Sigmoid colon (tissue), 7 donors: Measurements from ENCODE around the gene SELE. TPM values are rescaled to one million over a fixed set of nuclear protein-coding genes. Genes with fewer than 3 reads are reported as not detected.
"Not testable (repeated sequence)": the region's sequence is repeated elsewhere in the genome, so short reads cannot be mapped to it uniquely, and the experiment has no call there.

Experiments used
- DNase-seq: peaks from one replicate; pipeline ENCODE4 v3.0.0-alpha.2; 2019
- H3K27ac ChIP-seq, 4 donors: fragments of 200-600 bp; sonication (generic); one replicate each; pipeline ENCODE4 v1.5.1; 2016 to 2019; ENCODE audit warnings: mild to moderate bottlenecking in 1 of 4
- H3K27me3 ChIP-seq, 3 donors: fragments of 200-600 bp; sonication (generic); one replicate each; pipeline ENCODE4 v1.5.1; 2019; ENCODE audit warnings: mild to moderate bottlenecking in 1 of 3
- H3K36me3 ChIP-seq, 4 donors: fragments of 200-600 bp; sonication (generic); one replicate each; pipeline ENCODE4 v1.5.1; 2016 to 2019
- H3K4me1 ChIP-seq, 4 donors: fragments of 200-600 bp; sonication (generic); one replicate each; pipeline ENCODE4 v1.5.1; 2017 to 2019
- H3K4me3 ChIP-seq, 4 donors: fragments of 200-600 bp; sonication (generic); one replicate each; pipeline ENCODE4 v1.5.1; 2017 to 2019; ENCODE audit warnings: mild to moderate bottlenecking in 2 of 4, moderate library complexity in 1 of 4
- H3K9me3 ChIP-seq, 4 donors: fragments of 200-600 bp in 3 of 4; sonication (generic) in 3 of 4; one replicate each; pipeline versions ENCODE4 v1.5.1 to v1.6.1; 2013 to 2019
- CTCF ChIP-seq, 4 experiments: fragments of 450-650 bp in 3 of 4; fragments of 200-600 bp in 1 of 4; IDR thresholded peaks; one replicate each; pipeline ENCODE4 v1.5.1; 2016 to 2019; ENCODE audit warnings: antibody characterized with exemption in 4 of 4, mild to moderate bottlenecking in 3 of 4, moderate library complexity in 2 of 4
- EP300 ChIP-seq, 4 donors: sonication (generic); formaldehyde crosslinking; IDR thresholded peaks; one replicate each; pipeline ENCODE4 v1.6.1; 2017; ENCODE audit warnings: antibody characterized with exemption in 4 of 4
- POLR2A ChIP-seq, 2 donors: fragments of 450-650 bp; IDR thresholded peaks; one replicate each; pipeline ENCODE4 v1.6.1; 2016; ENCODE audit warnings: antibody characterized with exemption in 2 of 2, mild to moderate bottlenecking in 2 of 2, moderate library complexity in 2 of 2
- POLR2AphosphoS5 ChIP-seq, 4 donors: sonication (generic); formaldehyde crosslinking; IDR thresholded peaks; one replicate each; pipeline ENCODE4 v1.6.1; 2017; ENCODE audit warnings: antibody characterized with exemption in 4 of 4
- WGBS, 2 donors: extraction: QIAGEN DNeasy Blood & Tissue Kit; methylation state at CpG; one replicate each; pipeline ENCODE4 v1.1.7; 2013; 5-methylcytosine and 5-hydroxymethylcytosine counted together
- intact Hi-C: fragments of 100-400 bp; cut with DNase I; formaldehyde crosslinking; loops from one replicate; pipeline ENCODE4 v1.15.1; 2023
- polyA plus RNA-seq, 3 donors: library from polyadenylated mRNA; stranded (reverse); fragments of 200-250 nt; gene quantifications; one replicate each; pipeline ENCODE4 v1.2.3, GENCODE V29; 2013
- total RNA-seq, 4 donors: library from RNA; depleted of rRNA; stranded (reverse); fragments of >200 nt; gene quantifications; one replicate each; pipeline ENCODE4 v1.1.0, GENCODE V29; 2016
- donor health status: healthy with polysubstance abuse.
- donor health status: Bipolar disorder and iron deficiency.
- donor health status: healthy.

Gene SELE
- total and polyA plus RNA-seq, 7 donors = under 0.01 to 20.1 (median 1.2) TPM; not detected in 4

- intact Hi-C loops = no loop called here
- WGBS, 2 donors = 51 to 86% methylated on average over 4 of the region's 4 CpGs
- TF ChIP-seq CTCF (IDR thresholded peaks at IDR 0.05) (no peak), POLR2AphosphoS5 (IDR thresholded peaks at IDR 0.05) (no peak), EP300 (IDR thresholded peaks at IDR 0.05) (no peak), POLR2A (IDR thresholded peaks at IDR 0.05) (no peak)
- Histone ChIP-seq H3K27ac (no peak overlapping the region), H3K4me3 (no peak overlapping the region), H3K9me3 (no peaks in the 10 kb centered on the region), H3K27me3 (no peaks in the 10 kb centered on the region), H3K36me3 (no peaks in the 10 kb centered on the region), H3K4me1 (no peaks in the 10 kb centered on the region)
- DNase-seq = no peak
Observed at GRCh38 chr1:169692756-169693460, 41.0 kb downstream of the SELE start.

DNA sequence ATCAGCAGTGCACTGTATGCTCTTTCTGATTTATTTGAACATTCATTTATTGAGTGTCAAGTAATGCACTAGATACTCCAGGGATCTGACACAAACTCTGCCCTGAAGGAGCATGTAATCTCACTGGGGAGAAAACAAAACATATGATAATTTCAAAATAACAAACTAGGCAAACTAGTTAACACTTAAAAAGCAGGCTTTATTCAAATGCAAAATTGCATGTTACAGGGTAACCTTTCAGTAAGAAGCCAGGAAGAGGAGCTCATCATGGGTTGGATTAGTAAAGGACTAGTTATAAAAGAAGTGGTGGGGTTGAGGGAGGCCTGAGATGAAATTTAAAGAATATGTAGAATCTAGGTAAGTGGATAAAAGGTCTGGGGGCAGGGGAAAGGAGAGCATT lies 43.4 kb downstream of the SELE start:
- Histone ChIP-seq H3K4me1 (no peaks in the 10 kb centered on the region), H3K9me3 (no peaks in the 10 kb centered on the region), H3K27ac (no peak overlapping the region), H3K27me3 (no peaks in the 10 kb centered on the region), H3K4me3 (no peak overlapping the region), H3K36me3 (no peaks in the 10 kb centered on the region)
- intact Hi-C loops = no loop called here
- no peak for TF ChIP-seq CTCF (IDR thresholded peaks at IDR 0.05)
- TF ChIP-seq POLR2AphosphoS5 (IDR thresholded peaks at IDR 0.05) = no peak
- DNase-seq = no peak

DNA sequence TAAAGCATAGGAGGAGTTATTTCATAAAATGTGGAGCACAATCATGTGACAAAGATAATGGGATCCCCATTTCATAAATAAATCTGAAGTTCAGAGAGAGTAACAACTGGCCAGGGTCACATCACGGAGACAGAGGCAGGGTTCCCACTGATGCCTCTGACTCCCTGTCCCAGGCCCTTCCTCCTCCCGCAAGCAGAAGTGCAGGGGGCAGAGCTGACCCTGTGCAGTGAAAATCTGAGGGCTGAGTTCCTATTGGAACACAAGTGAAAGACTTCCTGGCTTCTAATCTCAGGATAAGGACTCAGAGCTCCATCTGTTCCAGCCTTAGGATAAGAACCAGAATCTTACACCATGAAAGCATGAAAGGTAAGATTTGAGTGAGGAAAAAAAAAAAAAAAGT lies 44.5 kb downstream of the SELE start:
- H3K4me3 ChIP-seq = no peak overlapping the region
- no peaks in the 10 kb centered on the region for H3K9me3 ChIP-seq
- WGBS, 2 donors = 77 to 88% methylated on average over 2 of the region's 2 CpGs
- no peak for DNase-seq
- no peaks in the 10 kb centered on the region for H3K36me3 ChIP-seq
- no peaks in the 10 kb centered on the region for H3K4me1 ChIP-seq
- no peaks in the 10 kb centered on the region for H3K27me3 ChIP-seq
- TF ChIP-seq POLR2AphosphoS5 (IDR thresholded peaks at IDR 0.05) (no peak), CTCF (IDR thresholded peaks at IDR 0.05) (no peak), EP300 (IDR thresholded peaks at IDR 0.05) (no peak)
- H3K27ac ChIP-seq = no peak overlapping the region
- intact Hi-C loops = no loop called here

- intact Hi-C loops, H3K27ac ChIP-seq, H3K4me1 ChIP-seq, H3K4me3 ChIP-seq, H3K36me3 ChIP-seq, DNase-seq, H3K27me3 ChIP-seq, H3K9me3 ChIP-seq: not testable (repeated sequence)
- WGBS, 2 donors = 97% methylated on average over 5 of the region's 5 CpGs
Observed at GRCh38 chr1:169688377-169688776, 45.5 kb downstream of the SELE start.

DNA sequence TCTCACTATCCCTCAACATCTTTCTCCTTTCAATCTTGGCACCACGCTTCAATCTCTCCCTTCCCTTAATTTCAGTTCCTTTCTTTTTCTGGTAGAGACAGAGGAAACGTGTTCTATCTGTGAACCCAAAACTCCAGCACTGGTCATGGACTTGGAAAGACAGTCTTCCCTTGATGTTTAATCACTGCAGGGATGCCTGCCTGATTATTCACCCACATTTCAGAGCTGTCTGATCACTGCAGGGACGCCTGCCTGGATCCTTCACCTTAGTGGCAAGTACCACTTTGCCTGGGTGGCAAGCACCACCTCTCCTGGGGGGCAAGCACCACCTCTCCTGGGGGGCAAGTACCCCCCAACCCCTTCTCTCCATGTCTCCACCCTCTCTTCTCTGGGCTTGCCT lies 50.2 kb downstream of the SELE start:
- no peaks in the 10 kb centered on the region for H3K4me1 ChIP-seq
- no peaks in the 10 kb centered on the region for H3K27me3 ChIP-seq
- H3K4me3 ChIP-seq = no peak overlapping the region
- no peak overlapping the region for H3K27ac ChIP-seq
- intact Hi-C loops = no loop called here
- no peaks in the 10 kb centered on the region for H3K36me3 ChIP-seq
- no peaks in the 10 kb centered on the region for H3K9me3 ChIP-seq
- 83 to 85% methylated on average over 3 of the region's 3 CpGs for WGBS, 2 donors
- DNase-seq = no peak
- TF ChIP-seq POLR2A (IDR thresholded peaks at IDR 0.05) = no peak
- no peak for TF ChIP-seq POLR2AphosphoS5 (IDR thresholded peaks at IDR 0.05)
- no peak for TF ChIP-seq CTCF (IDR thresholded peaks at IDR 0.05)
- TF ChIP-seq EP300 (IDR thresholded peaks at IDR 0.05) = no peak

DNA sequence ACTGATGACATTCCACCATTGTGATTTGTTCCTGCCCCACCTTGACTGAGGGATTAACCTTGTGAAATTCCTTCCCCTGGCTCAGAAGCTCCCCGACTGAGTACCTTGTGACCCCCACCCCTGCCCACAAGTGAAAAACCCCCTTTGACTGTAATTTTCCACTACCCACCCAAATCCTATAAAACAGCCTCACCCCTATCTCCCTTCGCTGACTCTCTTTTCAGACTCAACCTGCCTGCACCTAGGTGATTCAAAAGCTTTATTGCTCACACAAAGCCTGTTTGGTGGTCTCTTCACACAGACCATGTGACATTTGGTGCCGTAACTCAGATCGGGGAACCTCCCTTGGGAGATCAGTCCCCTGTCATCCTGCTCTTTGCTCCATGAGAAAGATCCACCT lies 50.7 kb downstream of the SELE start:
- H3K4me3 ChIP-seq, intact Hi-C loops, H3K9me3 ChIP-seq, H3K27ac ChIP-seq, H3K27me3 ChIP-seq, H3K4me1 ChIP-seq, DNase-seq, H3K36me3 ChIP-seq: not testable (repeated sequence)
- WGBS, 2 donors = 69 to 75% methylated on average over 4 of the region's 4 CpGs
